H9 (cell line): ENCODE results near the gene RASGRF1. TPM values are rescaled to one million over a fixed set of nuclear protein-coding genes. Genes with fewer than 3 reads are reported as not detected.

Experiments
- DNase-seq: peaks from one replicate; pipeline ENCODE4 v3.0.0-alpha.2; 2017
- H2AFZ ChIP-seq: one replicate; pipeline ENCODE4 v1.6.1; 2013; ENCODE audit warnings: mild to moderate bottlenecking, low read length, control low read depth, moderate library complexity
- H2AK5ac ChIP-seq: 2 replicates; pipeline ENCODE4 v1.6.1; 2013; ENCODE audit warnings: low read length, control low read depth, mixed read lengths; ENCODE audit not compliant: insufficient read length
- H2BK120ac ChIP-seq: one replicate; pipeline ENCODE4 v1.6.1; 2013; ENCODE audit warnings: low read depth, mild to moderate bottlenecking, low read length, control low read depth, inconsistent platforms; ENCODE audit not compliant: poor library complexity, severe bottlenecking
- H2BK12ac ChIP-seq: 2 replicates; pipeline ENCODE4 v1.6.1; 2013; ENCODE audit warnings: low read length, control low read depth, mixed read lengths, low read depth; ENCODE audit not compliant: insufficient read length
- H2BK15ac ChIP-seq: 2 replicates; pipeline ENCODE4 v1.6.1; 2013; ENCODE audit warnings: low read depth, low read length, control low read depth
- H2BK20ac ChIP-seq: one replicate; pipeline ENCODE4 v1.6.1; 2013; ENCODE audit warnings: low read depth, mild to moderate bottlenecking, low read length, control low read depth, inconsistent platforms; ENCODE audit not compliant: poor library complexity, severe bottlenecking
- H2BK5ac ChIP-seq: 2 replicates; pipeline ENCODE4 v1.6.1; 2013; ENCODE audit warnings: low read length, control low read depth, mixed read lengths; ENCODE audit not compliant: insufficient read length
- H3K14ac ChIP-seq: 2 replicates; pipeline ENCODE4 v1.6.1; 2013; ENCODE audit warnings: low read length, control low read depth; ENCODE audit not compliant: insufficient read depth
- H3K18ac ChIP-seq: 2 replicates; pipeline ENCODE4 v1.6.1; 2013; ENCODE audit warnings: low read depth, mild to moderate bottlenecking, mixed read lengths, low read length, control low read depth; ENCODE audit not compliant: insufficient read length
- H3K23ac ChIP-seq: 2 replicates; pipeline ENCODE4 v1.6.1; 2013; ENCODE audit warnings: low read length, control low read depth, mixed read lengths, low read depth; ENCODE audit not compliant: insufficient read length
- H3K23me2 ChIP-seq: 2 replicates; pipeline ENCODE4 v1.6.1; 2013; ENCODE audit warnings: low read depth, mild to moderate bottlenecking, mixed read lengths, low read length, control low read depth; ENCODE audit not compliant: insufficient read length, poor library complexity, severe bottlenecking
- H3K27ac ChIP-seq: 2 replicates; pipeline ENCODE4 v1.5.1; 2013; ENCODE audit warnings: low read length, control low read depth, mixed read lengths, low read depth; ENCODE audit not compliant: insufficient read length
- H3K27me3 ChIP-seq: 2 replicates; pipeline ENCODE4 v1.6.1; 2013; ENCODE audit warnings: low read length, control low read depth, inconsistent platforms; ENCODE audit not compliant: insufficient read depth
- H3K4ac ChIP-seq: 2 replicates; pipeline ENCODE4 v1.6.1; 2013; ENCODE audit warnings: low read depth, mild to moderate bottlenecking, control low read depth, inconsistent platforms, low read length, moderate library complexity
- H3K4me1 ChIP-seq: 2 replicates; pipeline ENCODE4 v1.6.1; 2013; ENCODE audit warnings: low read length, control low read depth, inconsistent platforms; ENCODE audit not compliant: insufficient read depth
- H3K4me2 ChIP-seq: 2 replicates; pipeline ENCODE4 v1.6.1; 2013; ENCODE audit warnings: low read length, control low read depth, mixed read lengths; ENCODE audit not compliant: insufficient read length, insufficient read depth
- H3K56ac ChIP-seq: 2 replicates; pipeline ENCODE4 v1.6.1; 2013; ENCODE audit warnings: low read depth, mild to moderate bottlenecking, mixed read lengths, low read length, control low read depth; ENCODE audit not compliant: insufficient read length
- H3K79me1 ChIP-seq: 2 replicates; pipeline ENCODE4 v1.6.1; 2013; ENCODE audit warnings: low read depth, mild to moderate bottlenecking, moderate library complexity, low read length, control low read depth, inconsistent platforms; ENCODE audit not compliant: insufficient read depth, poor library complexity, severe bottlenecking
- H3K79me2 ChIP-seq: 2 replicates; pipeline ENCODE4 v1.6.1; 2013; ENCODE audit warnings: low read length, control low read depth, inconsistent platforms; ENCODE audit not compliant: insufficient read depth
- H3K9ac ChIP-seq: 2 replicates; pipeline ENCODE4 v1.6.1; 2013; ENCODE audit warnings: low read length, control low read depth, mixed read lengths; ENCODE audit not compliant: insufficient read length; ENCODE audit errors: extremely low read depth
- H3K9me3 ChIP-seq: one replicate; pipeline ENCODE4 v1.6.1; 2013; ENCODE audit warnings: low read depth, low read length, inconsistent platforms; ENCODE audit not compliant: control insufficient read depth
- H3T11ph ChIP-seq: one replicate; pipeline ENCODE4 v1.6.1; 2013; ENCODE audit warnings: mild to moderate bottlenecking, low read length, control low read depth, inconsistent platforms
- H4K20me1 ChIP-seq: one replicate; pipeline ENCODE4 v1.6.1; 2013; ENCODE audit not compliant: control insufficient read depth, insufficient read length, insufficient read depth
- H4K5ac ChIP-seq: 2 replicates; pipeline ENCODE4 v1.6.1; 2013; ENCODE audit warnings: low read depth, mild to moderate bottlenecking, mixed read lengths, low read length, control low read depth; ENCODE audit not compliant: insufficient read length
- H4K8ac ChIP-seq: replicated peaks from 2 replicates; pipeline ENCODE4 v1.6.1; 2013; ENCODE audit warnings: low read length, control low read depth, mixed read lengths, low read depth; ENCODE audit not compliant: insufficient read length
- H4K91ac ChIP-seq: 2 replicates; pipeline ENCODE4 v1.6.1; 2013; ENCODE audit warnings: low read depth, mild to moderate bottlenecking, moderate library complexity, mixed read lengths, low read length, control low read depth; ENCODE audit not compliant: insufficient read length
- H3K27ac Mint-ChIP-seq, 3 experiments: 2 replicates in 2 of 3; 3 replicates in 1 of 3; pipeline ENCODE4 v1.8.0; 2020 to 2021; ENCODE audit warnings: mixed read lengths in 3 of 3, mild to moderate bottlenecking in 1 of 3, moderate library complexity in 1 of 3
- H3K27me3 Mint-ChIP-seq: 2 replicates; pipeline ENCODE4 v1.8.0; 2021; ENCODE audit warnings: low read depth, mild to moderate bottlenecking, moderate library complexity, mixed read lengths
- H3K36me3 Mint-ChIP-seq, 3 experiments: 2 replicates in 2 of 3; 3 replicates in 1 of 3; pipeline ENCODE4 v1.8.0; 2020 to 2021; ENCODE audit warnings: low read depth in 3 of 3, mixed read lengths in 3 of 3; ENCODE audit not compliant: insufficient read depth in 1 of 3
- H3K4me1 Mint-ChIP-seq, 2 experiments: 2 replicates each; pipeline ENCODE4 v1.8.0; 2020; ENCODE audit warnings: mixed read lengths in 2 of 2
- H3K4me3 Mint-ChIP-seq, 2 experiments: 2 replicates in 1 of 2; 3 replicates in 1 of 2; pipeline ENCODE4 v1.8.0; 2020 to 2021; ENCODE audit warnings: mild to moderate bottlenecking in 2 of 2, mixed read lengths in 2 of 2, moderate library complexity in 1 of 2
- H3K9me3 Mint-ChIP-seq, 2 experiments: 2 replicates in 1 of 2; 3 replicates in 1 of 2; pipeline ENCODE4 v1.8.0; 2020; ENCODE audit warnings: mild to moderate bottlenecking in 2 of 2, mixed read lengths in 2 of 2, moderate library complexity in 1 of 2
- WGBS: extraction: QIAGEN DNeasy Blood & Tissue Kit; methylation state at CpG from one replicate; pipeline ENCODE4 v1.1.7; 2013; ENCODE audit warnings: missing lambda C conversion rate, low lambda C conversion rate, mixed read lengths; ENCODE audit not compliant: insufficient read length; ENCODE audit errors: extremely low coverage; 5-methylcytosine and 5-hydroxymethylcytosine counted together
- total RNA-seq: library from RNA; stranded (reverse); gene quantifications from 2 replicates; pipeline ENCODE4 v1.2.1, GENCODE V29; 2021
- TF ChIP-seq, protein P1 (sequence below): fragments of 200-600 bp; sonication (generic); conservative IDR thresholded peaks from 3 replicates; pipeline ENCODE4 v1.8.0; 2021; ENCODE audit warnings: antibody characterized with exemption, mild to moderate bottlenecking

Gene RASGRF1
- total RNA-seq, 1 experiment from 2014 or later, result 0.48 TPM

DNA sequence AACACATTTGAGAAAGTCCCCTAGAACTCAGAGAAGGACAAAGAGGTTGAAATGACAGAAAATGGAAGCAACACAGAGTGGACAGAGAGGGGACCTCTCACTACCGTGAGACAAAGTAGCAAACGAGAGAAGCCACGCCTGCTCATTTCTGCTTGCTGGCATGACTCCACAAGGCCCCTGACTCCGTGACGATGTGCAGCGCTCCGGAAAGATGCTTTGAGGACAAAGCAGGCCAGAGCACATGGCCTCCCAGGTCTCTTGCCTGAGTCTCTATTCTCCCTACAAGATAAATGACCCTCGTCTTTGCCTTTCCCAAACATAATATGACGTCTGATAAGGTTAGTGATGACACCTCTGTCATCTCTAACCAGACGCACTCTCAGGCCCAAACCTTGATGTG lies 81.9 kb downstream of the RASGRF1 start:
- WGBS, result no CpG with 5 or more reads among the region's 10 CpGs
- H3T11ph ChIP-seq, result no peak overlapping the region
- H2BK12ac ChIP-seq, result no peak overlapping the region
- no peak overlapping the region for H4K5ac ChIP-seq
- H4K20me1 ChIP-seq, result no peaks in the 10 kb centered on the region
- no peak overlapping the region for H2BK20ac ChIP-seq
- peaks cover 53% of the 10 kb centered on the region for H3K27me3 Mint-ChIP-seq
- H3K79me2 ChIP-seq, result no peaks in the 10 kb centered on the region
- no peaks in the 10 kb centered on the region for H3K9me3 ChIP-seq
- H3K4me1 ChIP-seq, result peaks cover 4% of the 10 kb centered on the region
- TF ChIP-seq, protein P1, sequence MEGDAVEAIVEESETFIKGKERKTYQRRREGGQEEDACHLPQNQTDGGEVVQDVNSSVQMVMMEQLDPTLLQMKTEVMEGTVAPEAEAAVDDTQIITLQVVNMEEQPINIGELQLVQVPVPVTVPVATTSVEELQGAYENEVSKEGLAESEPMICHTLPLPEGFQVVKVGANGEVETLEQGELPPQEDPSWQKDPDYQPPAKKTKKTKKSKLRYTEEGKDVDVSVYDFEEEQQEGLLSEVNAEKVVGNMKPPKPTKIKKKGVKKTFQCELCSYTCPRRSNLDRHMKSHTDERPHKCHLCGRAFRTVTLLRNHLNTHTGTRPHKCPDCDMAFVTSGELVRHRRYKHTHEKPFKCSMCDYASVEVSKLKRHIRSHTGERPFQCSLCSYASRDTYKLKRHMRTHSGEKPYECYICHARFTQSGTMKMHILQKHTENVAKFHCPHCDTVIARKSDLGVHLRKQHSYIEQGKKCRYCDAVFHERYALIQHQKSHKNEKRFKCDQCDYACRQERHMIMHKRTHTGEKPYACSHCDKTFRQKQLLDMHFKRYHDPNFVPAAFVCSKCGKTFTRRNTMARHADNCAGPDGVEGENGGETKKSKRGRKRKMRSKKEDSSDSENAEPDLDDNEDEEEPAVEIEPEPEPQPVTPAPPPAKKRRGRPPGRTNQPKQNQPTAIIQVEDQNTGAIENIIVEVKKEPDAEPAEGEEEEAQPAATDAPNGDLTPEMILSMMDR, result no peak
- no peaks in the 10 kb centered on the region for H3K23me2 ChIP-seq
- no peak overlapping the region for H2AFZ ChIP-seq
- no peak overlapping the region for H4K8ac ChIP-seq
- no peak overlapping the region for H3K4ac ChIP-seq
- H3K4me1 Mint-ChIP-seq, result peaks cover 13 to 16% of the 10 kb centered on the region in 2 experiments
- H3K27me3 ChIP-seq, result no peaks in the 10 kb centered on the region; the same call in 1 of the 2 replicates
- no peak overlapping the region for H3K4me3 Mint-ChIP-seq
- no peaks in the 10 kb centered on the region for H3K9me3 Mint-ChIP-seq
- H2BK15ac ChIP-seq, result no peak overlapping the region
- H3K14ac ChIP-seq, result no peak overlapping the region
- H3K9ac ChIP-seq, result no peak overlapping the region
- DNase-seq, result no peak
- H3K36me3 Mint-ChIP-seq, result no peaks in the 10 kb centered on the region
- H3K4me2 ChIP-seq, result no peak overlapping the region
- no peak overlapping the region for H3K27ac ChIP-seq
- no peaks in the 10 kb centered on the region for H3K79me1 ChIP-seq
- no peak overlapping the region for H3K27ac Mint-ChIP-seq
- H4K91ac ChIP-seq, result no peak overlapping the region
- H2AK5ac ChIP-seq, result no peak overlapping the region
- no peak overlapping the region for H3K18ac ChIP-seq
- H2BK120ac ChIP-seq, result no peak overlapping the region
- no peak overlapping the region for H3K23ac ChIP-seq
- no peak overlapping the region for H2BK5ac ChIP-seq
- H3K56ac ChIP-seq, result no peak overlapping the region
